ENCODE measurements around the gene FCN1. TPM values are rescaled to one million over a fixed set of nuclear protein-coding genes. Genes with fewer than 3 reads are reported as not detected.

The FCN1 gene
- total RNA-seq, 1 donor from 2014 or later = not detected

DNA sequence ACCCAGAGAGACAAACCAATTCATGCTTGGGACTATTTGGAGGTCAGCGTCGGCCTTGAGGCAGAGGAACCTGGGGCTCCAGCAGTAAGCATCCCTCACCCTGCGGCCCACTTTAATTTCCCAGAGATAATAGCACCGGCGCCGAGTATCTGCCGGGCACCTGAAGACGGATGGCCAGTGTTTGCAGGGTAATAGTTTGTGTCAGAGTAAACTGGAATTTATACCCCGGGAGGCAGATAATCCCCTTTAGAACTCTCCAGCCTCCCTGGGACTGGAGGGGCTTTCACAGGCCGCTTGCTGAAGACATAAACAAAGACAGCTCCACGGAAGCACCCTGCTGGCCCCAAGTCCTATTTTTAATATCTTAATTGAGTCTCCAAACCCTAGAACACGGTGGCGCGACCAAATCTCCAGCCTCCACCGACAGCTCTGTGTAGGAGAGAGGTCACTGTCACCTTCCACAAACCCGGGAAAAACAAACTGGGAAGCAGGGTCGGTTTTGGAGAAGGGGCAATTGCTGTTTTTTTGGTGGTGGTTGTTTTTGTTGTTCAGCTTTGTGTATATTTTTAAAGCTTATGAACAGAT lies 17.4 kb upstream of the FCN1 start:
- no peak for DNase-seq (ENCODE audit: low spot score)
- Mint-ChIP-seq H3K4me1 (ENCODE audit: unreplicated experiment) (no peaks in the 10 kb centered on the region), H3K36me3 (ENCODE audit: low read depth, unreplicated experiment) (no peaks in the 10 kb centered on the region), H3K27ac (ENCODE audit: unreplicated experiment) (no peak overlapping the region), H3K9me3 (ENCODE audit: unreplicated experiment) (no peaks in the 10 kb centered on the region), H3K4me3 (ENCODE audit: unreplicated experiment) (no peak overlapping the region), H3K27me3 (ENCODE audit: unreplicated experiment) (peaks cover 5% of the 10 kb centered on the region)
- TF ChIP-seq, protein P1, sequence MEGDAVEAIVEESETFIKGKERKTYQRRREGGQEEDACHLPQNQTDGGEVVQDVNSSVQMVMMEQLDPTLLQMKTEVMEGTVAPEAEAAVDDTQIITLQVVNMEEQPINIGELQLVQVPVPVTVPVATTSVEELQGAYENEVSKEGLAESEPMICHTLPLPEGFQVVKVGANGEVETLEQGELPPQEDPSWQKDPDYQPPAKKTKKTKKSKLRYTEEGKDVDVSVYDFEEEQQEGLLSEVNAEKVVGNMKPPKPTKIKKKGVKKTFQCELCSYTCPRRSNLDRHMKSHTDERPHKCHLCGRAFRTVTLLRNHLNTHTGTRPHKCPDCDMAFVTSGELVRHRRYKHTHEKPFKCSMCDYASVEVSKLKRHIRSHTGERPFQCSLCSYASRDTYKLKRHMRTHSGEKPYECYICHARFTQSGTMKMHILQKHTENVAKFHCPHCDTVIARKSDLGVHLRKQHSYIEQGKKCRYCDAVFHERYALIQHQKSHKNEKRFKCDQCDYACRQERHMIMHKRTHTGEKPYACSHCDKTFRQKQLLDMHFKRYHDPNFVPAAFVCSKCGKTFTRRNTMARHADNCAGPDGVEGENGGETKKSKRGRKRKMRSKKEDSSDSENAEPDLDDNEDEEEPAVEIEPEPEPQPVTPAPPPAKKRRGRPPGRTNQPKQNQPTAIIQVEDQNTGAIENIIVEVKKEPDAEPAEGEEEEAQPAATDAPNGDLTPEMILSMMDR (IDR thresholded peaks at IDR 0.05; ENCODE audit: unreplicated experiment) = no peak

DNA sequence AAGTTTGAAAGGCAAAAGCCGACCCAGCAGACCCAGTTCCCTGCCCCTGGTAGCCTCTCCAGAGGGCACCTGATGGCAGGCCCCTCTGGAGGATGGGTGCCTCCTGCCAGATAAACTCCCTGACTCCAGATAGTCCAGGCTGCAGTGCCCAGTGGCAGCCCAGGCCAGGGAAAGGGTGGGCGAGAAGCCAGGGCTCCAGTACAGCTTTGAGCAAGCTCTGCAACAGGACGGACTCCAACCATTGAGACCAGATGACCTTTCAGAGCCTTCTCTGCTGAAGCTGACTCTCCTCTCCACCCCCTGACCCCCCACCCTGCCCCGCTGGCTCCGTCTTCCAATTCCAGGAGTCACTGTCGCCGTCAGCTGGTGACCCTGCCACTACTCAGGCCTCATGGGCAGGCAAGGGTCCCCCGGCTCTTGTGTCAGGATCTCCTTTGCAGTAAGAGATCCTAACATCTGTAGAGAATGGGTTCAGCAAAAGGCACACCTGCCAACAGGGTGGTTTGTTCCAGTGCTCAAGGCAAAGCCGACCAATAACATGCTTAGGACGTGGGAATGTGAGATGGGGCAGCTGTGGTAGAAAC lies 15.5 kb upstream of the FCN1 start:
- Mint-ChIP-seq H3K27me3 (ENCODE audit: unreplicated experiment) (peaks cover 9% of the 10 kb centered on the region), H3K4me1 (ENCODE audit: unreplicated experiment) (no peaks in the 10 kb centered on the region), H3K36me3 (ENCODE audit: low read depth, unreplicated experiment) (no peaks in the 10 kb centered on the region), H3K27ac (ENCODE audit: unreplicated experiment) (no peak overlapping the region), H3K4me3 (ENCODE audit: unreplicated experiment) (no peak overlapping the region), H3K9me3 (ENCODE audit: unreplicated experiment) (no peaks in the 10 kb centered on the region)
- no peak for DNase-seq (ENCODE audit: low spot score)
- TF ChIP-seq, protein P1 (IDR thresholded peaks at IDR 0.05; ENCODE audit: unreplicated experiment) = no peak

DNA sequence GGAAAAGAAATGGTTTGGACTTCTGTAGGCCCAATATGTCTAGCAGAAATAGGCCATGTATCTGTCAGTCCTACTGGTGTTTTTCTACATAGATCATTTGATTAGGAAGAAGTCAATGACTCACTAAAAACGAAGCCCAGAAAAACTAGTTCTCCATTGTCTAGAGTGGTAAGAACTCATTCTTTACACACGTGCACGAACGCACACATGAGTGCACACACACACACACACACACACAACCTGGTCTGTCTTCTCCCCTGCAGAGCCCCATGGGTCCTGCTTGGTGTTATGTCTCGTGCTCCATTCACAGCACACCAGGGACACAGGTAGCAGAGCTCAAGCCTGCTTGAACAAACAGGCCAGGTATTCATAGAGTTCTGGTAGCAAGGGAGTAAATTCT lies 14.9 kb upstream of the FCN1 start:
- Mint-ChIP-seq H3K36me3 (ENCODE audit: low read depth, unreplicated experiment) (no peaks in the 10 kb centered on the region), H3K9me3 (ENCODE audit: unreplicated experiment) (no peaks in the 10 kb centered on the region), H3K27me3 (ENCODE audit: unreplicated experiment) (peaks cover 9% of the 10 kb centered on the region), H3K27ac (ENCODE audit: unreplicated experiment) (no peak overlapping the region), H3K4me3 (ENCODE audit: unreplicated experiment) (no peak overlapping the region), H3K4me1 (ENCODE audit: unreplicated experiment) (no peaks in the 10 kb centered on the region)
- no peak for DNase-seq (ENCODE audit: low spot score)
- TF ChIP-seq, protein P1 (IDR thresholded peaks at IDR 0.05; ENCODE audit: unreplicated experiment) = no peak

DNA sequence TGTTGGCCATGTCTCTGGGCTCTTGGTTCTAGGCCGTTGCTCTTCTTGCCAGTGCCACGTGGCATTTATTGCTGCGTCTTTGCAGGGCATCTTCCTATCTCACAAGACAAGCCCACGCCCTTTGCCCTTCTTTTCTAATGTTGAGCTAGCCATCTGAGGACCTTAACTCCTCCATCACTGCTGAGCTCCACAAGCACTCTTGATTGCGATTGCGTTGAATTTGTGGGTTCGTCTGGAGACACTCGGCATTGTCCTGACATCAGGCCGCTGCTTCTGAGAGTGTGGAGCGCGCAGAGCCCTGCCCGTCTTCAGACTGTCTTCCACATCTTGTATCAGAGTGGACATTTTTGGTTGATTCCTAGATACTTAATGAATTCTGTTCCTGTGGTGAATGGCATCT lies 14.5 kb upstream of the FCN1 start:
- Mint-ChIP-seq H3K9me3 (ENCODE audit: unreplicated experiment) (no peaks in the 10 kb centered on the region), H3K27ac (ENCODE audit: unreplicated experiment) (no peak overlapping the region), H3K4me3 (ENCODE audit: unreplicated experiment) (no peak overlapping the region), H3K27me3 (ENCODE audit: unreplicated experiment) (peaks cover 9% of the 10 kb centered on the region), H3K4me1 (ENCODE audit: unreplicated experiment) (no peaks in the 10 kb centered on the region), H3K36me3 (ENCODE audit: low read depth, unreplicated experiment) (no peaks in the 10 kb centered on the region)
- no peak for DNase-seq (ENCODE audit: low spot score)
- TF ChIP-seq, protein P1 (IDR thresholded peaks at IDR 0.05; ENCODE audit: unreplicated experiment) = no peak

DNA sequence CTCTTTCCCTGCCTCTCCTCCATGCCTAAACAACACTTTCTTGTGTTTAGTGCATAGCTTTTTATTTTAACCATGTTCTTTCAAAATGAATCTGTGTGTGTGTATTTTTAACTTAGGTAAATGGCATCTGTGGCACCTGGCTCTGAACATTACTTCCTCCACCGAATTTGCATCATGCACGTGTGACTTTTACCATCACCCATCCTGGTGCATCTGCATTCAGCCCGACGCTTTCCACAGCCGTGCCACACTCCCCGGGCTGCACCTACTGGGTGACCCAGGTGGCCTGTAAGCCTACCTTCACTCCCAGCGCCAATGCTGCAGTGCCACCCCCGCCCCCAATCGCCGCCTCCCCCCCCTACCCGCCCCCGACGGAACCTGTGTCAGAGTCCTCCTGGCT lies 12.7 kb upstream of the FCN1 start:
- no peaks in the 10 kb centered on the region for H3K9me3 Mint-ChIP-seq (ENCODE audit: unreplicated experiment)
- no peak overlapping the region for H3K27ac Mint-ChIP-seq (ENCODE audit: unreplicated experiment)
- H3K4me3 Mint-ChIP-seq (ENCODE audit: unreplicated experiment) = no peak overlapping the region
- no peak for DNase-seq (ENCODE audit: low spot score)
- TF ChIP-seq, protein P1 (IDR thresholded peaks at IDR 0.05; ENCODE audit: unreplicated experiment) = no peak
- H3K36me3 Mint-ChIP-seq (ENCODE audit: low read depth, unreplicated experiment) = no peaks in the 10 kb centered on the region
- H3K4me1 Mint-ChIP-seq (ENCODE audit: unreplicated experiment) = no peaks in the 10 kb centered on the region
- H3K27me3 Mint-ChIP-seq (ENCODE audit: unreplicated experiment) = peaks cover 7% of the 10 kb centered on the region
